GM18909 (cell line): ENCODE measurements around the gene PPIF.

ENCODE experiments used
- ATAC-seq: cut with Tn5 transposase; IDR thresholded peaks from one replicate; pipeline ENCODE4 v1.9.1; 2021; ENCODE audit warnings: mild to moderate bottlenecking; ENCODE audit not compliant: unreplicated experiment, poor library complexity

Gene PPIF

GRCh38 chr10:79397051-79397450 lies 49.8 kb downstream of the PPIF start:
- no peak for ATAC-seq

- ATAC-seq, result no peak
Observed at GRCh38 chr10:79397575-79398303, 50.5 kb downstream of the PPIF start.

GRCh38 chr10:79398642-79399041 lies 51.4 kb downstream of the PPIF start:
- no peak for ATAC-seq

GRCh38 chr10:79399223-79399831 lies 52.1 kb downstream of the PPIF start:
- no peak for ATAC-seq

- peak; percentile 56 for ATAC-seq
Observed at GRCh38 chr10:79400146-79401004, 53.1 kb downstream of the PPIF start.

GRCh38 chr10:79401015-79401921 lies 54.0 kb downstream of the PPIF start:
- ATAC-seq, result no peak

DNA sequence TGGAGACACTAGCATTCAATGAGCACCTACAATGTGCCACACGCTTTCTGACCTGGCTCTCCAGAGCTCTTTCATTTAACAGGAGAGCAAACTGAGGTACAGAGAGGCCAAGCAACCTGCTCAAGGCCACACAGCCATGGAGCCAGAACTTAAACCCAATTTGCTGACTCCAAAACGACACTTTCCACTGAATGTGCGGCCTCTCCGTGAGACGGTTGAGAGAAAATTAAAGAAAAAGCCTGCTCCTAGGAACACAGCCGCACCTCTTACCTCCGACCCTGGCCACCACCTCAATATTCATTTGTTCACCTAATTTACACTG lies 55.3 kb downstream of the PPIF start:
- no peak for ATAC-seq

GRCh38 chr10:79402951-79403350 lies 55.7 kb downstream of the PPIF start:
- ATAC-seq, result no peak

DNA sequence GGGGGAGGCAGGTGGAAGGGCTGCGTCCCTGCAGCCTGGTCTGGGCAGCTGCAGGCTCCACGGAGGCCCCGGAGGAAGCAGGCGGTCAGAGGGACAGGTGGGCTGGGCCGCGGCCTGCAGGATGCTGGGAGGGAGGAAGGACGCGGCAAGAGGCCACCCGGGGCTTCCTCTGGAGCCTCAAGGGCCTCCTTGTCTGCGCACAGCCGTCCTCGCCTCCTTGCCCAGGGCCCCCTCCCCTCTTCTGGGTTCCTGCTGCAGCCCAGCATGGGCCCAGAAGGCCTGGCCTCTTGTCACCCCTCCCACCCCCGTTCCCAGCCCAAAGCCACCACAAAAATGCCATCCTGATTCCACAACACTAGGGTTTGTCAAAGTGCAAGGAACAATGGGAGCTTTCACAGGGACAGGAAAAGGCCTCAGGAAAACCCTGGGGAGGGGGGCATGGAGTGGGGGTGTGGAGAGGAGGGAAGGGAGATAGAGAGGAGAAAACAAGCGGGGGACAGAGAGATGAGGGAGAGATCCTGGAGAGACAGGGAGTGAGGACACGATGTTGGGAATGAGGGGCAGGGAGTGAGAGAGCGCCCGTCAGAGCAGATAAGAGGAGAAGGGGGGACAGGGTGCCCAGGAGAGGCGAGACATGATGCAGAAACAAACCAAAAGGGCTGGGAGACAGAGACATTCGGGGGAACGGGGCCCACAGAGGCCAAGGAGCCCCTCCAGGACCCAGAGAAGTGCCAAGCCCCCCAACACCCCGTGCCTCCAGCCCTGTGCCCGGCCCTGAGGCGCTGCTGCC lies 56.4 kb downstream of the PPIF start:
- no peak for ATAC-seq

DNA sequence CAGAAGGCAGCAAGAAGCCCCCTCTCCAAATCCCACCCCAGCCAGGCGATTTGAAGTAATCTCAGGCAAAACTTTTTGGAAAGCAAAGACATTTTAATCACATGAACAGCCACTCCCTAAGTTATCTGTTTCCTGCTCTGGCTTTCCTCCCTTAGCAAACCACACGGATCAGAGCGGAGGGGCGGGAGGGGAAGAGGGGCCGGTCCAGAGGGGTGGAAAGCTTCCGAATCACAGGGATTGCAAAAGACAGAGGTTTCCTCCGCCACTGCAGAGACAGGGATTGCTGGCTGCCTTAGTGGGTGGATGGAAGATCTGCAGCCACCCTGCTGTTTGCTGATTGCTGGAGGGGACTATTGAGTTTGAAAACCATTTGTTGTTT lies 57.0 kb downstream of the PPIF start:
- ATAC-seq, result no peak

DNA sequence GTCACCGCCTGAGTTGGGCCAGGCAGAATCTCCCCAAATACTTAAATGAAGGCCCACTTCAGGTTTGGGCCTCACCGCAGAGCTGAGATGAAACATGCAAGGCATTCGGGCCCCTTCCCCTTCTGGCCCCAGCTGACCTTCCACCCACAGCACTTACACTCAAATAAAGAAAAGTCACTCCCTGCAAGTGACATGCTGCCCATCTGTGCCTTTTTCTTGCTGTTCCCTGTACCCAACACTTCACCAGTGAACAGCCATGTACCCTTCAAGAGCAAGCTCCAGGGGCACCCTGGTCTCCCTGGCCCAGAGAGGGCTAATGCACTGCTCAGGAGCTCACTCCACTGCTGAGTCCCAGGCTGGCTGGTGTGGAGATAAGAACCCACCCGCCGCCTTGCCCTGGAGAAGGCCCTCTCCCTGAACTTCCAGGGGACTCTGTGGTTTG lies 57.4 kb downstream of the PPIF start:
- ATAC-seq, result no peak
